HepG2 (cell line): Measurements from ENCODE around the gene TESK1. TPM values are rescaled to one million over a fixed set of nuclear protein-coding genes. Genes with fewer than 3 reads are reported as not detected.

Experiments used
- EP300 ChIP-seq, 3 experiments: sonication (generic) in 1 of 3; formaldehyde crosslinking in 1 of 3; IDR thresholded peaks; 2 replicates each; pipeline versions ENCODE4 v1.5.1 to v1.6.1; 2011 to 2020; ENCODE audit warnings: low read depth in 2 of 3, low read length in 2 of 3, borderline replicate concordance in 1 of 3, improper control_type of control experiment in 1 of 3, mild to moderate bottlenecking in 1 of 3, missing genetic modification reagents in 1 of 3, moderate library complexity in 1 of 3
- FIP1L1 ChIP-seq: fragments of 200-400 bp; formaldehyde crosslinking; IDR thresholded peaks from 2 replicates; pipeline ENCODE4 v1.6.1; 2018; ENCODE audit warnings: low read depth, mild to moderate bottlenecking, low read length, moderate library complexity, borderline replicate concordance; ENCODE audit not compliant: insufficient read depth
- HOXA5 ChIP-seq: sonication (generic); formaldehyde crosslinking; IDR thresholded peaks from 2 replicates; pipeline ENCODE4 v1.4.0; 2020; ENCODE audit warnings: missing genetic modification reagents
- NFYC ChIP-seq: IDR thresholded peaks from 2 replicates; pipeline ENCODE4 v1.6.1; 2016; ENCODE audit warnings: missing genetic modification reagents, missing compliant biosample characterization
- NR3C1 ChIP-seq: sonication (generic); formaldehyde crosslinking; IDR thresholded peaks from 2 replicates; pipeline ENCODE4 v1.4.0; 2020; ENCODE audit warnings: missing genetic modification reagents
- REPIN1 ChIP-seq: sonication (generic); formaldehyde crosslinking; IDR thresholded peaks from 2 replicates; pipeline ENCODE4 v1.8.0; 2022; ENCODE audit warnings: missing genetic modification reagents, low read depth, mild to moderate bottlenecking, borderline replicate concordance
- SIN3B ChIP-seq: fragments of 150-350 bp; IDR thresholded peaks from 2 replicates; pipeline ENCODE4 v1.6.1; 2014; ENCODE audit warnings: low read length
- SMAD9 ChIP-seq: sonication (generic); formaldehyde crosslinking; IDR thresholded peaks from 2 replicates; pipeline ENCODE4 v1.5.1; 2020; ENCODE audit warnings: mild to moderate bottlenecking, missing genetic modification reagents
- THRA ChIP-seq: sonication (generic); formaldehyde crosslinking; IDR thresholded peaks from 2 replicates; pipeline ENCODE4 v1.4.0; 2020; ENCODE audit warnings: missing genetic modification reagents, borderline replicate concordance
- YY1 ChIP-seq: IDR thresholded peaks from 2 replicates; pipeline ENCODE4 v1.6.1; 2011; ENCODE audit warnings: low read length, low read depth, moderate library complexity, mild to moderate bottlenecking; ENCODE audit not compliant: insufficient read depth, insufficient replicate concordance
- ZNF101 ChIP-seq: sonication (generic); formaldehyde crosslinking; IDR thresholded peaks from 2 replicates; pipeline ENCODE4 v1.4.0; 2020; ENCODE audit warnings: mild to moderate bottlenecking, low read depth, missing genetic modification reagents, borderline replicate concordance
- ZNF17 ChIP-seq: sonication (generic); formaldehyde crosslinking; IDR thresholded peaks from 2 replicates; pipeline ENCODE4 v1.5.0; 2020; ENCODE audit warnings: mild to moderate bottlenecking, missing genetic modification reagents
- ZNF225 ChIP-seq: sonication (generic); formaldehyde crosslinking; IDR thresholded peaks from 2 replicates; pipeline ENCODE4 v1.4.0; 2020; ENCODE audit warnings: mild to moderate bottlenecking, missing genetic modification reagents
- ZNF547 ChIP-seq: sonication (generic); formaldehyde crosslinking; IDR thresholded peaks from 2 replicates; pipeline ENCODE4 v1.5.1; 2020; ENCODE audit warnings: mild to moderate bottlenecking, missing genetic modification reagents
- ZNF549 ChIP-seq: sonication (generic); formaldehyde crosslinking; IDR thresholded peaks from 2 replicates; pipeline ENCODE4 v1.5.0; 2020; ENCODE audit warnings: missing genetic modification reagents
- ZNF577 ChIP-seq: sonication (generic); formaldehyde crosslinking; IDR thresholded peaks from 2 replicates; pipeline ENCODE4 v1.4.0; 2020; ENCODE audit warnings: mild to moderate bottlenecking, low read depth, missing genetic modification reagents, borderline replicate concordance
- polyA plus RNA-seq, 8 experiments: library from polyadenylated mRNA; depleted of rRNA in 3 of 8; stranded (reverse) in 7 of 8; unstranded in 1 of 8; fragments of >200 nt; fragmentation: Illumina TruSeq in 4 of 8; extraction: Trizol in 4 of 8; gene quantifications; 2 replicates each; pipeline versions ENCODE4 v1.2.1 to v1.2.3, GENCODE V29; 2011 to 2016; ENCODE audit warnings: low read depth in 4 of 8, missing spikeins in 1 of 8, mixed read lengths in 1 of 8; ENCODE audit not compliant: insufficient read depth in 1 of 8
- total RNA-seq, 5 experiments: library from RNA; depleted of rRNA; stranded (reverse); fragments of >200 nt; fragmentation: Illumina TruSeq; extraction: Trizol; gene quantifications; 2 replicates each; pipeline ENCODE4 v1.2.3, GENCODE V29; 2016; ENCODE audit warnings: low read depth in 1 of 5
- TF ChIP-seq, protein P1 (sequence below): sonication (generic); formaldehyde crosslinking; IDR thresholded peaks from 2 replicates; pipeline ENCODE4 v1.4.0; 2020; ENCODE audit warnings: missing genetic modification reagents, mild to moderate bottlenecking, borderline replicate concordance
- TF ChIP-seq, protein P2 (sequence below): sonication (generic); formaldehyde crosslinking; IDR thresholded peaks from 2 replicates; pipeline ENCODE4 v1.8.0; 2022; ENCODE audit warnings: mild to moderate bottlenecking, missing genetic modification reagents, moderate library complexity
- TF ChIP-seq, protein P3 (sequence below): sonication (generic); formaldehyde crosslinking; IDR thresholded peaks from 2 replicates; pipeline ENCODE4 v1.4.0; 2020; ENCODE audit warnings: missing genetic modification reagents, borderline replicate concordance
- TF ChIP-seq, protein P4 (sequence below): IDR thresholded peaks from 2 replicates; pipeline ENCODE4 v1.6.1; 2016; ENCODE audit warnings: mild to moderate bottlenecking

Gene TESK1
- total and polyA plus RNA-seq, 2 of the 13 experiments (the other 11 are each of a cell fraction or from before 2014, with no cell fraction given), result 7.3 to 13.6 TPM

DNA sequence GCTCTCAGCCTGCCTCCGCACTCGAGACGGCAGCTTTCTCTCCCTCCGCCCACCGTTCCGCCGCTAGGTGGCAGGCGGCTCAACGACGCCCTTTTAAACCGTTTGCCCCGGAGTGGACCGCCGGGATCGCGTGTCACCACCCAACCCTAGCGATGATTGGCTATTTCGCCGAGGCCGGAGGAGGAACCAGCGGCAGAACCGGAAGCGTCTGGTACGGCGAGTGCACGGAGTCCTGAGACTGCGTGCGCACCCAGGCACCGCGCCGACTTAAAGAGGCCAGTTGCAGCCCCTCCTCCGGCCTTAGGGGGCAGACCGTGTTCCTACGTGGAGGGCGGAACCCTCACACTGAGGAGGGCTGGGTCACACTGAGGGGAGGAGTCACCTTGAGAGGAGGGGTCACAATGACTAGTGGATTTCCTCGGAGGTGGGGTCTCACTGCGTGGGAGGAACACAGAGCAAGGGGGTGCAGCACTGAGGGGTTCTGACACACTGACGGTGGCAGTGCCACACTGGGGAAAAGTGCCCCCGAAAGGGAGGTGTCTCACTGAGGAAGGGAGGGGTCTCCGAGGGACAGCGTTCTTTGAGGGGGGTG is 980 bp upstream of the TESK1 start (continued):
- TF ChIP-seq THRA (CRISPR knock-in tag) (0 out of 2 replicates have a peak, but pooled peaks have one; percentile 63), ZNF547 (CRISPR knock-in tag) (0 out of 2 replicates have a peak, but pooled peaks have one; percentile 38), ZNF17 (CRISPR knock-in tag) (no peak), ZNF577 (CRISPR knock-in tag) (no peak), SMAD9 (no peak), SIN3B (no peak), ZNF549 (CRISPR knock-in tag) (no peak), REPIN1 (CRISPR knock-in tag) (peak; percentile 97; the same call in 1 of the 2 replicates), YY1 (peak; percentile 63), EP300 (IDR thresholded peaks at IDR 0.05; ENCODE audit: low read depth in 2 of 2, low read length in 2 of 2) (no peak), EP300 (CRISPR knock-in tag; IDR thresholded peaks at IDR 0.05; ENCODE audit: borderline replicate concordance) (peak; percentile 18; the same call in 1 of the 2 replicates), HOXA5 (CRISPR knock-in tag) (peak; percentile 57; the same call in 1 of the 2 replicates), NR3C1 (no peak), FIP1L1 (0 out of 2 replicates have a peak, but pooled peaks have one; percentile 56), ZNF101 (CRISPR knock-in tag) (no peak), ZNF225 (CRISPR knock-in tag) (no peak), NFYC (CRISPR knock-in tag) (peak; percentile 88)
- TF ChIP-seq, protein P1, sequence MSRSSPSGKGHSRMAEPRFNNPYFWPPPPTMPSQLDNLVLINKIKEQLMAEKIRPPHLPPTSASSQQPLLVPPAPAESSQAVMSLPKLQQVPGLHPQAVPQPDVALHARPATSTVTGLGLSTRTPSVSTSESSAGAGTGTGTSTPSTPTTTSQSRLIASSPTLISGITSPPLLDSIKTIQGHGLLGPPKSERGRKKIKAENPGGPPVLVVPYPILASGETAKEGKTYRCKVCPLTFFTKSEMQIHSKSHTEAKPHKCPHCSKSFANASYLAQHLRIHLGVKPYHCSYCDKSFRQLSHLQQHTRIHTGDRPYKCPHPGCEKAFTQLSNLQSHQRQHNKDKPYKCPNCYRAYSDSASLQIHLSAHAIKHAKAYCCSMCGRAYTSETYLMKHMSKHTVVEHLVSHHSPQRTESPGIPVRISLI (CRISPR knock-in tag), result 0 out of 2 replicates have a peak, but pooled peaks have one; percentile 60
- TF ChIP-seq, protein P2, sequence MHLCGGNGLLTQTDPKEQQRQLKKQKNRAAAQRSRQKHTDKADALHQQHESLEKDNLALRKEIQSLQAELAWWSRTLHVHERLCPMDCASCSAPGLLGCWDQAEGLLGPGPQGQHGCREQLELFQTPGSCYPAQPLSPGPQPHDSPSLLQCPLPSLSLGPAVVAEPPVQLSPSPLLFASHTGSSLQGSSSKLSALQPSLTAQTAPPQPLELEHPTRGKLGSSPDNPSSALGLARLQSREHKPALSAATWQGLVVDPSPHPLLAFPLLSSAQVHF (CRISPR knock-in tag), result no peak
- TF ChIP-seq, protein P3, sequence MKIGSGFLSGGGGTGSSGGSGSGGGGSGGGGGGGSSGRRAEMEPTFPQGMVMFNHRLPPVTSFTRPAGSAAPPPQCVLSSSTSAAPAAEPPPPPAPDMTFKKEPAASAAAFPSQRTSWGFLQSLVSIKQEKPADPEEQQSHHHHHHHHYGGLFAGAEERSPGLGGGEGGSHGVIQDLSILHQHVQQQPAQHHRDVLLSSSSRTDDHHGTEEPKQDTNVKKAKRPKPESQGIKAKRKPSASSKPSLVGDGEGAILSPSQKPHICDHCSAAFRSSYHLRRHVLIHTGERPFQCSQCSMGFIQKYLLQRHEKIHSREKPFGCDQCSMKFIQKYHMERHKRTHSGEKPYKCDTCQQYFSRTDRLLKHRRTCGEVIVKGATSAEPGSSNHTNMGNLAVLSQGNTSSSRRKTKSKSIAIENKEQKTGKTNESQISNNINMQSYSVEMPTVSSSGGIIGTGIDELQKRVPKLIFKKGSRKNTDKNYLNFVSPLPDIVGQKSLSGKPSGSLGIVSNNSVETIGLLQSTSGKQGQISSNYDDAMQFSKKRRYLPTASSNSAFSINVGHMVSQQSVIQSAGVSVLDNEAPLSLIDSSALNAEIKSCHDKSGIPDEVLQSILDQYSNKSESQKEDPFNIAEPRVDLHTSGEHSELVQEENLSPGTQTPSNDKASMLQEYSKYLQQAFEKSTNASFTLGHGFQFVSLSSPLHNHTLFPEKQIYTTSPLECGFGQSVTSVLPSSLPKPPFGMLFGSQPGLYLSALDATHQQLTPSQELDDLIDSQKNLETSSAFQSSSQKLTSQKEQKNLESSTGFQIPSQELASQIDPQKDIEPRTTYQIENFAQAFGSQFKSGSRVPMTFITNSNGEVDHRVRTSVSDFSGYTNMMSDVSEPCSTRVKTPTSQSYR (CRISPR knock-in tag), result no peak
- TF ChIP-seq, protein P4, sequence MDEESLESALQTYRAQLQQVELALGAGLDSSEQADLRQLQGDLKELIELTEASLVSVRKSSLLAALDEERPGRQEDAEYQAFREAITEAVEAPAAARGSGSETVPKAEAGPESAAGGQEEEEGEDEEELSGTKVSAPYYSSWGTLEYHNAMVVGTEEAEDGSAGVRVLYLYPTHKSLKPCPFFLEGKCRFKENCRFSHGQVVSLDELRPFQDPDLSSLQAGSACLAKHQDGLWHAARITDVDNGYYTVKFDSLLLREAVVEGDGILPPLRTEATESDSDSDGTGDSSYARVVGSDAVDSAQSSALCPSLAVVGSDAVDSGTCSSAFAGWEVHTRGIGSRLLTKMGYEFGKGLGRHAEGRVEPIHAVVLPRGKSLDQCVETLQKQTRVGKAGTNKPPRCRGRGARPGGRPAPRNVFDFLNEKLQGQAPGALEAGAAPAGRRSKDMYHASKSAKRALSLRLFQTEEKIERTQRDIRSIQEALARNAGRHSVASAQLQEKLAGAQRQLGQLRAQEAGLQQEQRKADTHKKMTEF (CRISPR knock-in tag), result peak; percentile 86
